ENCODE results near the gene PRSS36.
"Not testable (repeated sequence)": the region's sequence is repeated elsewhere in the genome, so short reads cannot be mapped to it uniquely, and the experiment has no call there.

The PRSS36 gene

DNA sequence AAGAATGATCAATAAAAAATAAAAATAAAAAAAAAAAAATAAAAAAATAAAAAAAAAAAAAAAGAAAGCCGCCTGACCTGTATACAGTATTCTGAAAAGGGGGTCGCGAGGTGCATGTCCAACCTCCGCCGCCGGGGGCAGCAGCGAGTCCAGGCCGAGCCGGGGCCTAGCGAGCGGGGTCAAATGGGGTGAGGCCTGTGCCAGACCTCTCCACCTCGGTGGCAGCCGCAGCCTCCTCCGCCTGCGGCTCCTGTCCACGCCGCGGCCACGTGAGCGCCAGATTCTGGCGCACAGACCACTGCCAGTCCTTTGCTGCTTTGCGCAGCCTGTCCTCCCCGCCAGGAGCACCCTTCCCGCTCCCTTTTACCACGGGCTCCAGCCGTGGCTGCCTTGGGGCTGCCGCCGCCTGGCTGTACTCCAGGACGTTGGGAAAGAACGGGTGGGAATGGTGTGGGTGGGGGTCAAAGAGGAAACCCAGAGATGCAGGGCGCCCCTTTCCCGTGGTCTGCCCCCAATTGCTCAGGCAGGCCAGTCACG is 44.1 kb downstream of the PRSS36 start:
- H3K4me3 ChIP-seq (ENCODE audit: low read length) = peak overlapping the region; percentile 50

DNA sequence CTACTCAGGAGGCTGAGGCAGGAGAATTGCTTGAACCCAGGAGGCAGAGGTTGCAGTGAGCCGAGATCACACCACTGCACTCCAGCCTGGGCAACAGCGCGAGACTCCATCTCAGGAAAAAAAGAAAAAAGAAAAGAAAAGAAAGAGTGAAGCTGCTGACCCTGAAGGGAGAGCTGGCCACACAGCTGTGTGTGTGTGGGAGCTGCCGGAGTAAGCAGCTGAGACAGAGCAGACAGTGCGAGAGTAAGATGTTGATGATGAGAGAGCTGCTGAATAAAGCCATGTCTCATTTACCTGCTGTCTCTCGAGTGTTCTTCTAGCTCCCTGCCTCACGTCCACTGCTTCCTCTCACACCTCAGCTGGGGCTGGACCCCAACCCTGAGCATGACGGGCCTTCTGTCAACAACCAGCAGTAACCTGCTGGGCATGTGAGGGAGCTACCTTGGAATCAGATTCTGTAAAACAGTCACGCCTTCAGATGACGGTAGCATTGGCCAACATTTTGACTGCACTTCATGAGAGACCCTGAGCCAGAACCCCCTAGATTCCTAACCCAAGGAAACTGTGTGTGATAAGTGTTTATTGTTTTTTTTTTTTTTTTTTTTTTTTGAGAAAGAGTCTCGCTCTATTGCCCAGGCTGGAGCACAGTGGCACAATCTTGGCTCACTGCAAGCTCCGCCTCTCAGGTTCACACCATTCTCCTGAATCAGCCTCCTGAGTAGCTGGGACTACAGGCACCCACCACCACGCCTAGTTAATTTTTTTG is 48.8 kb downstream of the PRSS36 start:
- H3K27me3 ChIP-seq (ENCODE audit: control insufficient read depth, insufficient read depth, low read length); H3K4me3 ChIP-seq (ENCODE audit: low read length): not testable (repeated sequence)

More for the DNA sequence above, 44.1 kb downstream of the PRSS36 start:
- H3K9me3 ChIP-seq (replicated peaks; ENCODE audit: low read length) = no peaks in the 10 kb centered on the region
- peak overlapping the region; percentile 75 for H3K4me2 ChIP-seq (ENCODE audit: low read length)
- peaks cover 29% of the 10 kb centered on the region for H3K4me1 ChIP-seq (ENCODE audit: control insufficient read depth, insufficient read depth, low read length)
- peaks cover 16% of the 10 kb centered on the region for H3K36me3 ChIP-seq (ENCODE audit: insufficient read depth, low read length)
- H3K27me3 ChIP-seq (ENCODE audit: control insufficient read depth, insufficient read depth, low read length) = no peaks in the 10 kb centered on the region
- H3K9ac ChIP-seq (ENCODE audit: low read depth, low read length) = peak overlapping the region; percentile 74

DNA sequence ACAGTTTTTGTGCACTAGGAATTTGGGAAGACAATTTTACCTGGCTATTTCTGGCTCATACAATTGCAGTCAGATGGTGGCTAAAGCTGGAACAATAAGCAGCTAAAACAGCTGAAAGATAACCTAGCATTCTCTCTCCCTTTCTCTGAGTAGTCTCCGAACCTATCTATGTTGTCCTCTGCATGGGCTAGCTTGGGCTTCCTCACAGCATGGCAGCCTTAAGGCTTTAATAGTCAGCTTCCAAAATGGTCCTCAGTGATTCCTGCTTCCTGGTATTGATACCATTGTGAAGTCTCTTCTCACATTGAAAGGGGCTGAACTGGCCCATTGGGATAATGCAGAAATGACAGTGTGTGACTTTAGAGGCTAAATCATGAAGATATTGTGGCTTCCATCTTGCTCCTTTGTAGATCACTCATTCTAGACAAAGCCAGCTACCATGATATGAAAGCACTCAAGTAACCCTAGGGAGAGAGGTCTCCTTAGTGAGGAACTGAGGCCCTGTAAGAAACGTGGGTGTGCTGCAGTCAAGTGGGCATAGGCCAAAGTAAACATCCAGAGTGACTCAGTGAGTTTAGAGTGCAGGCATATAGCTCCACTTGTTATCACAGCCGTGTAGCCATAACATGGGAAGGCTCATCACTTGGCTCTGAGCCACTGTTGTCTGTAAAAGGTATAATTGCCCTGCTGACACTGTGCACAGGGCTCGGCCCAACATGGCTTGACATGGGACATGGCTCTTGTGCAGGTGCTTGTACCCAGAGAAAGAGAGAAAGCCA is 49.8 kb downstream of the PRSS36 start:
- Histone ChIP-seq H3K4me1 (ENCODE audit: control insufficient read depth, insufficient read depth, low read length) (peaks cover 12% of the 10 kb centered on the region), H3K4me2 (ENCODE audit: low read length) (no peak overlapping the region), H3K27me3 (ENCODE audit: control insufficient read depth, insufficient read depth, low read length) (no peaks in the 10 kb centered on the region), H3K36me3 (ENCODE audit: insufficient read depth, low read length) (no peaks in the 10 kb centered on the region), H3K4me3 (ENCODE audit: low read length) (no peak overlapping the region), H3K9ac (ENCODE audit: low read depth, low read length) (no peak overlapping the region), H3K9me3 (replicated peaks; ENCODE audit: low read length) (no peaks in the 10 kb centered on the region)

More for the DNA sequence above, 48.8 kb downstream of the PRSS36 start:
- H3K9ac ChIP-seq (ENCODE audit: low read depth, low read length); H3K36me3 ChIP-seq (ENCODE audit: insufficient read depth, low read length); H3K9me3 ChIP-seq (replicated peaks; ENCODE audit: low read length); H3K4me2 ChIP-seq (ENCODE audit: low read length): not testable (repeated sequence)
- H3K4me1 ChIP-seq (ENCODE audit: control insufficient read depth, insufficient read depth, low read length) = peaks cover 13% of the 10 kb centered on the region

DNA sequence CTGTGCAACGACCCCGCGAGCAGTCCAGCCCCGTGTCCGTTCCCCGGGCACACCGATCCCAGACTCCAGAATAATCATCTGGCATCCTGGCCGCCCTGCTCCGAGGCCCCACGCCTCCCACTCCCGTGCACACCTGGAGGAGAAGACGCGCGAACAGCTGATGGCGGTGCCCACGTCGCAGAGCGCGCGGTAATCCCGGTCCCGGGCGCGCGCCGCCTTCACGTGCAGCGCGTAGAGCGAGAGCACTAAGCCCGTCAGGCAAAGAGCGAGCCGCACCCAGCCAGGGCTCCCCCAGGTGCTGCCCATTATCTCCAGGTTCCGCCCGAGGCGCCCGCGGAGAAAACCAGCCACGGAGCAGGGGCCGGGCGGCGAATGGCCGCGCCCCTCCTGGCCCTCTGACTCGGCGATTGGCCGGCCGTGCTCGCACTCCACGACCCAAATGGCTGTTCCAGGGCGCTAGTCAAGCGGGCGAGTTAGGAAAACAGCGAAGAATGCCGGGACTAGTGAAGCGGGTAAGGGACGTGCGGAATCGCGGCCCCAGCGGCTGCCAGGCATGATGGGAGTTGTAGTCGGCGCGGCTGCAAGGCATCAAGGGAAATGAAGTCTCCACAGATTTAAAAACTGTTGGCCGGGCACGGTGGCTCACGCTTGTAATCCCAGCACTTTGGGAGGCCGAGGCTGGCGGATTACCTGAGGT is 55.3 kb downstream of the PRSS36 start, which contains the start of gene VKORC1:
Gene VKORC1 (minus strand): TSS at position 374 of the 697 bp plus-strand sequence. CDS start 68 bp downstream, at position 306.
- Histone ChIP-seq H3K9me3 (replicated peaks; ENCODE audit: low read length) (no peaks in the 10 kb centered on the region), H3K4me2 (ENCODE audit: low read length) (peak within 1 kb of the TSS; percentile 93), H3K9ac (ENCODE audit: low read depth, low read length) (peak within 1 kb of the TSS; percentile 88), H3K36me3 (ENCODE audit: insufficient read depth, low read length) (peaks cover 18% of the 10 kb centered on the region), H3K27me3 (ENCODE audit: control insufficient read depth, insufficient read depth, low read length) (no peaks in the 10 kb centered on the region), H3K4me3 (ENCODE audit: low read length) (peak within 1 kb of the TSS; percentile 93), H3K4me1 (ENCODE audit: control insufficient read depth, insufficient read depth, low read length) (peaks cover 15% of the 10 kb centered on the region)

DNA sequence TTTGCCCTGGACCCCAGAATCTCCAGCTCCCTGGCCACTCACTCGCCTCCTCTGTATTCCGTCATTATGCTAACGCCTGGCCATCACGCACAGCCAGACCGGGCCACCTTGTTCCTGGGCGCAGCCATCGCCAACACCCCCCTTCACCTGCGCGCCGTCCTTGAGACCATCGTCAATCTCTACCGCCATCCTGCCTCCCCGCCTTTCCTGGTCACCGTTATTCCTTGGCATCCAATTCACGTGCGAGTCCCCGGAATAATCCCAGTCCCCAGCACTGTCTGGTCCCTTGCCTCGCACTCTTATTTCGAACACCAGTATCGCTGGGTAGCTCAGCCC is 55.8 kb downstream of the PRSS36 start:
- Histone ChIP-seq H3K4me3 (ENCODE audit: low read length) (peak overlapping the region; percentile 93), H3K36me3 (ENCODE audit: insufficient read depth, low read length) (peaks cover 21% of the 10 kb centered on the region), H3K9me3 (replicated peaks; ENCODE audit: low read length) (no peaks in the 10 kb centered on the region), H3K27me3 (ENCODE audit: control insufficient read depth, insufficient read depth, low read length) (no peaks in the 10 kb centered on the region), H3K4me1 (ENCODE audit: control insufficient read depth, insufficient read depth, low read length) (peaks cover 15% of the 10 kb centered on the region), H3K4me2 (ENCODE audit: low read length) (peak overlapping the region; percentile 93), H3K9ac (ENCODE audit: low read depth, low read length) (peak overlapping the region; percentile 88)

DNA sequence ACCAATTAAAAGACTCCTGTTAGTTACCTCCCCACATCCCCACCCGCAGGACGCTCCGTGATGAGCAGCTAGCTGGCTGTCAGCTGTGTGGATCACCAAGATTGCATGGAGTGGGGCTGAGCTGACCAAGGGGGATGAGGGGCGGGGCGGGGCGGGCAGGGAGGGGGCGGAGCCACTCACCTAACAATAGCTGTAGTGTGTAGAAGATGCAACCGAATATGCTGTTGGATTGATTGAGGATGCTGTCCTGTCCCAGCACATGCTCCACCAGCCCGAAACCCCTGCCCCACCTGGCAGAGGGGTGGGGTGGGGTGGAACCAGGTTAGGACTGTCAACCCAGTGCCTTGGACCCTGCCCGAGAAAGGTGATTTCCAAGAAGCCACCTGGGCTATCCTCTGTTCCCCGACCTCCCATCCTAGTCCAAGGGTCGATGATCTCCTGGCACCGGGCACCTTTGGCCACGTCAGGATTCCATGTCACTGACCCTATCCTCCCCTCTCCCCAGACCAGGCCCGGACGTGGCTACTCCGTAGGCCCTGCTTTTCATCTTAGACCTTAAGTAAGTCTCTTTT is 56.6 kb downstream of the PRSS36 start:
- Histone ChIP-seq H3K27me3 (ENCODE audit: control insufficient read depth, insufficient read depth, low read length) (no peaks in the 10 kb centered on the region), H3K4me1 (ENCODE audit: control insufficient read depth, insufficient read depth, low read length) (peaks cover 15% of the 10 kb centered on the region), H3K36me3 (ENCODE audit: insufficient read depth, low read length) (peaks cover 28% of the 10 kb centered on the region), H3K9ac (ENCODE audit: low read depth, low read length) (peak overlapping the region; percentile 88), H3K9me3 (replicated peaks; ENCODE audit: low read length) (no peaks in the 10 kb centered on the region), H3K4me2 (ENCODE audit: low read length) (peak overlapping the region; percentile 93), H3K4me3 (ENCODE audit: low read length) (peak overlapping the region; percentile 93)

DNA sequence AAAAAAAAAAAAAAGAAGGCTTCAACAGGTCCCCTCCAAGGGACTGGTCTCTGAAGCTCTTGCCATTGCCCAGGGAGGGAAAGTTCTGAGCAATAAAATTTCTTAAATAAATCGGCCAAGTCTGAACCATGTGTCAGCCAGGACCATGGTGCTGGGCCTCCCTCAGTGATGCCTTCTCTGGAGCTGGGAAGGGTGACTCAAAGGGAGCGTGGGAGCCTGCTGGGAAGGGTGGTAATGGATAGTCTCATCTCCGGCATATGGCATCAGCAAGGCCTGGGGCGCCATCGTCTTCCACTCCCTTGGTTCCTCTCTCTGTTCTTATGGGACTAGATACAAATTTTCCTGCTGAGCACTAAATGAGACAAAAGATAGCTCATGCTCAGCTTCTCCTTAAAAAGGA is 57.5 kb downstream of the PRSS36 start:
- no peaks in the 10 kb centered on the region for H3K9me3 ChIP-seq (replicated peaks; ENCODE audit: low read length)
- no peak overlapping the region for H3K4me3 ChIP-seq (ENCODE audit: low read length)
- no peaks in the 10 kb centered on the region for H3K27me3 ChIP-seq (ENCODE audit: control insufficient read depth, insufficient read depth, low read length)
- H3K9ac ChIP-seq (ENCODE audit: low read depth, low read length) = peak overlapping the region; percentile 5
- peaks cover 35% of the 10 kb centered on the region for H3K36me3 ChIP-seq (ENCODE audit: insufficient read depth, low read length)
- no peak overlapping the region for H3K4me2 ChIP-seq (ENCODE audit: low read length)
- peaks cover 15% of the 10 kb centered on the region for H3K4me1 ChIP-seq (ENCODE audit: control insufficient read depth, insufficient read depth, low read length)

DNA sequence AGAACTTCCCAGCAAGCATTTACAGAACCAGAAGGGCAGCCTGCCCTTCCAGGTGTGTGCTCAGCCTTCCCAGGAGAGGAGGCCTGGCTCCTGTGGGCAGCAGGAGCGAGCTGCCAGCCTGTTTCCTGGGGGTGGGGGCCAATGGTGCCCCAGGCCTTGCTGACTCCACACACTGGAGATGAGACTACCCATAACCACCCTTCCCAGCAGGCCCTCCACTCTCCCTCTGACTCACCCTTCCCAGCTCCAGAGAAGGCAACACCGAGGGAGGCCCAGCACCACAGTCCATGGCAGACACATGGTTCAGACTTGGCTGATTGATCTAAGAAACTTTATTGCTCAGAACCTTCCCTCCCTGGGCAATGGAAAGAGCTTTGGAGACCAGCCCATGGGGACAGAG is 59.3 kb downstream of the PRSS36 start:
- Histone ChIP-seq H3K9me3 (replicated peaks; ENCODE audit: low read length) (no peaks in the 10 kb centered on the region), H3K9ac (ENCODE audit: low read depth, low read length) (no peak overlapping the region), H3K4me3 (ENCODE audit: low read length) (no peak overlapping the region), H3K4me2 (ENCODE audit: low read length) (no peak overlapping the region), H3K4me1 (ENCODE audit: control insufficient read depth, insufficient read depth, low read length) (peaks cover 21% of the 10 kb centered on the region), H3K27me3 (ENCODE audit: control insufficient read depth, insufficient read depth, low read length) (no peaks in the 10 kb centered on the region), H3K36me3 (ENCODE audit: insufficient read depth, low read length) (peaks cover 39% of the 10 kb centered on the region)

DNA sequence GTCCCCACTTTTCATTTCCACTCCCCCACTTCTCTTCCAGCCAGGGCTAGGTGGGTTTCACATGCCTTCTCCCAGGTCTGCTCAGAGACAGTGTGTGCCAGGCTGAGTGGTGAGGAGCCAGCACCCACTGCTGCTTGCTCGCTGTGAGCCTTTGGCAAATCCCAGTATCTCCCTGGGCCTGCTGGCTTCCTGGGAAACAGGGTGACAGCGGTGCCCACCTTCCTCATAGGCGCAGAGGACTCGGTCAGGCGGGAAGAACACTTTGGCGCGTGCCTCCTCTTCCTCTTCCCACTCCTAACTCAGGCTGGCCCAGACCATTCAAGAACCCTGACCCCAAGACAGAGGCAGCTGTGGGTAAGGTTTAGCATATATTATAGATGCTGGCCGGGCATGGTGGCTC is 60.7 kb downstream of the PRSS36 start:
- H3K27me3 ChIP-seq (ENCODE audit: control insufficient read depth, insufficient read depth, low read length) = no peaks in the 10 kb centered on the region
- H3K4me2 ChIP-seq (ENCODE audit: low read length) = no peak overlapping the region
- H3K4me1 ChIP-seq (ENCODE audit: control insufficient read depth, insufficient read depth, low read length) = peaks cover 25% of the 10 kb centered on the region
- no peak overlapping the region for H3K9ac ChIP-seq (ENCODE audit: low read depth, low read length)
- H3K9me3 ChIP-seq (replicated peaks; ENCODE audit: low read length) = no peaks in the 10 kb centered on the region
- H3K4me3 ChIP-seq (ENCODE audit: low read length) = no peak overlapping the region
- peaks cover 44% of the 10 kb centered on the region for H3K36me3 ChIP-seq (ENCODE audit: insufficient read depth, low read length)

Measured in skeletal muscle satellite cell (primary cell).